HepG2 (cell line): ENCODE data around the gene ITGA7. TPM values are rescaled to one million over a fixed set of nuclear protein-coding genes. Genes with fewer than 3 reads are reported as not detected.

ENCODE experiments used
- FOXM1 ChIP-seq: sonication (generic); formaldehyde crosslinking; IDR thresholded peaks from 2 replicates; pipeline ENCODE4 v1.5.0; 2020; ENCODE audit warnings: missing genetic modification reagents
- MEIS1 ChIP-seq: sonication (generic); formaldehyde crosslinking; IDR thresholded peaks from 2 replicates; pipeline ENCODE4 v1.9.0; 2021; ENCODE audit warnings: mild to moderate bottlenecking, missing genetic modification reagents, moderate library complexity, borderline replicate concordance
- NR2C2 ChIP-seq: sonication (generic); formaldehyde crosslinking; IDR thresholded peaks from 2 replicates; pipeline ENCODE4 v1.4.0; 2020; ENCODE audit warnings: missing genetic modification reagents, mild to moderate bottlenecking, moderate library complexity, borderline replicate concordance
- PHB2 ChIP-seq: fragments of 450-650 bp; IDR thresholded peaks from 2 replicates; pipeline ENCODE4 v1.6.1; 2018; ENCODE audit not compliant: partially characterized antibody
- PHF8 ChIP-seq: sonication (generic); formaldehyde crosslinking; IDR thresholded peaks from 2 replicates; pipeline ENCODE4 v1.5.0; 2020; ENCODE audit warnings: missing genetic modification reagents
- SALL2 ChIP-seq: sonication (generic); formaldehyde crosslinking; IDR thresholded peaks from 2 replicates; pipeline ENCODE4 v1.8.1; 2023; ENCODE audit warnings: mild to moderate bottlenecking, missing genetic modification reagents, inconsistent platforms
- SMAD3 ChIP-seq: sonication (generic); formaldehyde crosslinking; IDR thresholded peaks from 2 replicates; pipeline ENCODE4 v1.4.0; 2020; ENCODE audit warnings: missing genetic modification reagents
- SMC3 ChIP-seq: IDR thresholded peaks from 2 replicates; pipeline ENCODE4 v1.6.1; 2011; ENCODE audit warnings: low read length, improper control_type of control experiment
- THYN1 ChIP-seq: sonication (generic); formaldehyde crosslinking; IDR thresholded peaks from 2 replicates; pipeline ENCODE4 v1.8.1; 2023; ENCODE audit warnings: low read depth, mild to moderate bottlenecking, moderate library complexity, missing genetic modification reagents, borderline replicate concordance
- TSC22D2 ChIP-seq: sonication (generic); formaldehyde crosslinking; IDR thresholded peaks from 2 replicates; pipeline ENCODE4 v1.5.1; 2020; ENCODE audit warnings: missing genetic modification reagents, mild to moderate bottlenecking, borderline replicate concordance
- ZBTB8A ChIP-seq: sonication (generic); formaldehyde crosslinking; IDR thresholded peaks from 2 replicates; pipeline ENCODE4 v1.4.0; 2020; ENCODE audit warnings: mild to moderate bottlenecking, low read depth, missing genetic modification reagents, borderline replicate concordance
- ZNF558 ChIP-seq: sonication (generic); formaldehyde crosslinking; IDR thresholded peaks from 2 replicates; pipeline ENCODE4 v1.9.0; 2022; ENCODE audit warnings: mild to moderate bottlenecking, missing genetic modification reagents, borderline replicate concordance
- polyA plus RNA-seq, 8 experiments: library from polyadenylated mRNA; depleted of rRNA in 3 of 8; stranded (reverse) in 7 of 8; unstranded in 1 of 8; fragments of >200 nt; fragmentation: Illumina TruSeq in 4 of 8; extraction: Trizol in 4 of 8; gene quantifications; 2 replicates each; pipeline versions ENCODE4 v1.2.1 to v1.2.3, GENCODE V29; 2011 to 2016; ENCODE audit warnings: low read depth in 4 of 8, missing spikeins in 1 of 8, mixed read lengths in 1 of 8; ENCODE audit not compliant: insufficient read depth in 1 of 8
- total RNA-seq, 5 experiments: library from RNA; depleted of rRNA; stranded (reverse); fragments of >200 nt; fragmentation: Illumina TruSeq; extraction: Trizol; gene quantifications; 2 replicates each; pipeline ENCODE4 v1.2.3, GENCODE V29; 2016; ENCODE audit warnings: low read depth in 1 of 5
- TF ChIP-seq, protein P1 (sequence below): sonication (generic); formaldehyde crosslinking; IDR thresholded peaks from 2 replicates; pipeline ENCODE4 v1.4.0; 2020; ENCODE audit warnings: missing genetic modification reagents
- TF ChIP-seq, protein P2 (sequence below): sonication (generic); formaldehyde crosslinking; IDR thresholded peaks from 2 replicates; pipeline ENCODE4 v1.4.0; 2020; ENCODE audit warnings: missing genetic modification reagents
- TF ChIP-seq, protein P3 (sequence below): sonication (generic); formaldehyde crosslinking; IDR thresholded peaks from 2 replicates; pipeline ENCODE4 v1.9.0; 2021; ENCODE audit warnings: missing genetic modification reagents, borderline replicate concordance
- TF ChIP-seq, protein P4 (sequence below): sonication (generic); formaldehyde crosslinking; conservative IDR thresholded peaks from 2 replicates; pipeline ENCODE4 v1.8.0; 2022; ENCODE audit warnings: mild to moderate bottlenecking, moderate library complexity, missing genetic modification reagents
- TF ChIP-seq, protein P5 (sequence below): sonication (generic); formaldehyde crosslinking; IDR thresholded peaks from 2 replicates; pipeline ENCODE4 v1.8.1; 2023; ENCODE audit warnings: mild to moderate bottlenecking, moderate library complexity, missing genetic modification reagents

The ITGA7 gene
- total and polyA plus RNA-seq, 2 of the 13 experiments (the other 11 are each of a cell fraction or from before 2014, with no cell fraction given), result 0.65 to 0.75 TPM

- TF ChIP-seq, protein P1, sequence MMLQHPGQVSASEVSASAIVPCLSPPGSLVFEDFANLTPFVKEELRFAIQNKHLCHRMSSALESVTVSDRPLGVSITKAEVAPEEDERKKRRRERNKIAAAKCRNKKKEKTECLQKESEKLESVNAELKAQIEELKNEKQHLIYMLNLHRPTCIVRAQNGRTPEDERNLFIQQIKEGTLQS (CRISPR knock-in tag), result peak; percentile 51; the same call in 1 of the 2 replicates
- TF ChIP-seq ZBTB8A (no peak), FOXM1 (CRISPR knock-in tag) (no peak), TSC22D2 (CRISPR knock-in tag) (no peak), PHF8 (CRISPR knock-in tag) (peak; percentile 54; the same call in 1 of the 2 replicates), SMAD3 (CRISPR knock-in tag) (no peak), ZNF558 (CRISPR knock-in tag) (no peak), MEIS1 (CRISPR knock-in tag) (no peak), PHB2 (no peak), SMC3 (no peak), SALL2 (peak; percentile 36; the same call in 1 of the 2 replicates), THYN1 (CRISPR knock-in tag) (no peak), NR2C2 (CRISPR knock-in tag) (no peak)
- TF ChIP-seq, protein P2, sequence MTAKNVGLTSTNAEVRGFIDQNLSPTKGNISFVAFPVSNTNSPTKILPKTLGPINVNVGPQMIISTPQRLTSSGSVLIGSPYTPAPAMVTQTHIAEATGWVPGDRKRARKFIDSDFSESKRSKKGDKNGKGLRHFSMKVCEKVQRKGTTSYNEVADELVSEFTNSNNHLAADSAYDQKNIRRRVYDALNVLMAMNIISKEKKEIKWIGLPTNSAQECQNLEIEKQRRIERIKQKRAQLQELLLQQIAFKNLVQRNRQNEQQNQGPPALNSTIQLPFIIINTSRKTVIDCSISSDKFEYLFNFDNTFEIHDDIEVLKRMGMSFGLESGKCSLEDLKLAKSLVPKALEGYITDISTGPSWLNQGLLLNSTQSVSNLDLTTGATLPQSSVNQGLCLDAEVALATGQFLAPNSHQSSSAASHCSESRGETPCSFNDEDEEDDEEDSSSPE (CRISPR knock-in tag), result peak; percentile 50; the same call in 1 of the 2 replicates
- TF ChIP-seq, protein P3, sequence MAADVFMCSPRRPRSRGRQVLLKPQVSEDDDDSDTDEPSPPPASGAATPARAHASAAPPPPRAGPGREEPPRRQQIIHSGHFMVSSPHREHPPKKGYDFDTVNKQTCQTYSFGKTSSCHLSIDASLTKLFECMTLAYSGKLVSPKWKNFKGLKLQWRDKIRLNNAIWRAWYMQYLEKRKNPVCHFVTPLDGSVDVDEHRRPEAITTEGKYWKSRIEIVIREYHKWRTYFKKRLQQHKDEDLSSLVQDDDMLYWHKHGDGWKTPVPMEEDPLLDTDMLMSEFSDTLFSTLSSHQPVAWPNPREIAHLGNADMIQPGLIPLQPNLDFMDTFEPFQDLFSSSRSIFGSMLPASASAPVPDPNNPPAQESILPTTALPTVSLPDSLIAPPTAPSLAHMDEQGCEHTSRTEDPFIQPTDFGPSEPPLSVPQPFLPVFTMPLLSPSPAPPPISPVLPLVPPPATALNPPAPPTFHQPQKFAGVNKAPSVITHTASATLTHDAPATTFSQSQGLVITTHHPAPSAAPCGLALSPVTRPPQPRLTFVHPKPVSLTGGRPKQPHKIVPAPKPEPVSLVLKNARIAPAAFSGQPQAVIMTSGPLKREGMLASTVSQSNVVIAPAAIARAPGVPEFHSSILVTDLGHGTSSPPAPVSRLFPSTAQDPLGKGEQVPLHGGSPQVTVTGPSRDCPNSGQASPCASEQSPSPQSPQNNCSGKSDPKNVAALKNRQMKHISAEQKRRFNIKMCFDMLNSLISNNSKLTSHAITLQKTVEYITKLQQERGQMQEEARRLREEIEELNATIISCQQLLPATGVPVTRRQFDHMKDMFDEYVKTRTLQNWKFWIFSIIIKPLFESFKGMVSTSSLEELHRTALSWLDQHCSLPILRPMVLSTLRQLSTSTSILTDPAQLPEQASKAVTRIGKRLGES (CRISPR knock-in tag), result no peak
- TF ChIP-seq, protein P4, sequence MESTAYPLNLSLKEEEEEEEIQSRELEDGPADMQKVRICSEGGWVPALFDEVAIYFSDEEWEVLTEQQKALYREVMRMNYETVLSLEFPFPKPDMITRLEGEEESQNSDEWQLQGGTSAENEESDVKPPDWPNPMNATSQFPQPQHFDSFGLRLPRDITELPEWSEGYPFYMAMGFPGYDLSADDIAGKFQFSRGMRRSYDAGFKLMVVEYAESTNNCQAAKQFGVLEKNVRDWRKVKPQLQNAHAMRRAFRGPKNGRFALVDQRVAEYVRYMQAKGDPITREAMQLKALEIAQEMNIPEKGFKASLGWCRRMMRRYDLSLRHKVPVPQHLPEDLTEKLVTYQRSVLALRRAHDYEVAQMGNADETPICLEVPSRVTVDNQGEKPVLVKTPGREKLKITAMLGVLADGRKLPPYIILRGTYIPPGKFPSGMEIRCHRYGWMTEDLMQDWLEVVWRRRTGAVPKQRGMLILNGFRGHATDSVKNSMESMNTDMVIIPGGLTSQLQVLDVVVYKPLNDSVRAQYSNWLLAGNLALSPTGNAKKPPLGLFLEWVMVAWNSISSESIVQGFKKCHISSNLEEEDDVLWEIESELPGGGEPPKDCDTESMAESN, result peak; percentile 72; the same call in 1 of the 2 replicates
- TF ChIP-seq, protein P5, sequence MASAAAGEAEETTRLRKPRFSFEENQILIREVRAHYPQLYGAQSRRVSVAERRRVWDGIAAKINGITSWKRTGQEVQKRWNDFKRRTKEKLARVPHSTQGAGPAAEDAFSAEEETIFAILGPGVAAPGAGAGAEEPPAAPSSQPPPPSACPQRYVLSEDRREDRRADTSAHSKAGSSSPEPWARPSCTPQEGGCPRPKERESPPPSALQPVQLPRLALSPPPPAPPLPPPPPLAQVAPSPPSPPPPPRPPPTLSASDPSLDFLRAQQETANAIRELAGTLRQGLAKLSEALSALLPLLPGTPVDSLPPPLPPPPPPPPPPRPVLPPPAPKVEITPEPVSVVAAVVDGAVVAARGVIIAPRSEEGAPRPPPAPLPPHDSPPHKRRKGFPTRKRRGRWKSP (CRISPR knock-in tag), result 0 out of 2 replicates have a peak, but pooled peaks have one; percentile 64
These were observed 21.5 kb upstream of the ITGA7 start, which contains the start of gene CD63 (continued) for GRCh38 chr12:55728939-55729818.
